D341Med (cell line): ENCODE data around the gene PCDHGB2.
"Not testable (repeated sequence)": the region's sequence is repeated elsewhere in the genome, so short reads cannot be mapped to it uniquely, and the experiment has no call there.

Experiments used
- DNase-seq: peaks from one replicate; pipeline ENCODE4 v3.0.0; 2012; ENCODE audit warnings: low spot score

Gene PCDHGB2

GRCh38 chr5:141349917-141350619 lies 9.7 kb upstream of the PCDHGB2 start, which contains the start of gene PCDHGB1:
Gene PCDHGB1 (plus strand): TSS chr5:141350099. CDS start chr5:141350261, 162 bp downstream.
- peak; percentile 72 for DNase-seq

GRCh38 chr5:141351591-141351990 lies 8.2 kb upstream of the PCDHGB2 start:
- DNase-seq = no peak

GRCh38 chr5:141354900-141355469 lies 4.8 kb upstream of the PCDHGB2 start, which contains the start of gene PCDHGA4:
Gene PCDHGA4 (plus strand): TSS chr5:141355021. CDS start chr5:141355108, 87 bp downstream.
- no peak for DNase-seq

GRCh38 chr5:141355641-141356040 lies 4.2 kb upstream of the PCDHGB2 start:
- DNase-seq = no peak

- no peak for DNase-seq
These were observed 3.7 kb upstream of the PCDHGB2 start for GRCh38 chr5:141356133-141356532.

GRCh38 chr5:141356950-141357349 lies 2.8 kb upstream of the PCDHGB2 start:
- DNase-seq = no peak

GRCh38 chr5:141360685-141361084 lies 891 bp downstream of the PCDHGB2 start:
- no peak for DNase-seq

- no peak for DNase-seq
These were observed 2.9 kb downstream of the PCDHGB2 start for GRCh38 chr5:141362719-141363118.

GRCh38 chr5:141363952-141364660 lies 4.3 kb downstream of the PCDHGB2 start, which contains the start of gene PCDHGA5:
Gene PCDHGA5 (plus strand): TSS chr5:141364162. CDS start chr5:141364331, 169 bp downstream.
- DNase-seq = no peak

GRCh38 chr5:141366016-141366896 lies 6.5 kb downstream of the PCDHGB2 start:
- no peak for DNase-seq

GRCh38 chr5:141369994-141370848 lies 10.4 kb downstream of the PCDHGB2 start, which contains the start of gene PCDHGB3:
Gene PCDHGB3 (plus strand): TSS chr5:141370242. CDS start chr5:141370395, 153 bp downstream.
- DNase-seq = no peak

GRCh38 chr5:141371572-141372475 lies 12.0 kb downstream of the PCDHGB2 start:
- DNase-seq = no peak

GRCh38 chr5:141373673-141374317 lies 14.0 kb downstream of the PCDHGB2 start, which contains the start of gene PCDHGA6:
Gene PCDHGA6 (plus strand): TSS chr5:141373891. CDS start chr5:141374084, 193 bp downstream.
- no peak for DNase-seq

- no peak for DNase-seq
These were observed 14.8 kb downstream of the PCDHGB2 start for GRCh38 chr5:141374627-141375026.

- DNase-seq = not testable (repeated sequence)
These were observed 15.8 kb downstream of the PCDHGB2 start for GRCh38 chr5:141375444-141376155.

- DNase-seq = no peak
These were observed 22.9 kb downstream of the PCDHGB2 start, which contains the start of gene PCDHGA7 for GRCh38 chr5:141382469-141383294. Gene PCDHGA7 (plus strand): TSS chr5:141382742. CDS start chr5:141382900, 158 bp downstream.

GRCh38 chr5:141383345-141383744 lies 23.6 kb downstream of the PCDHGB2 start:
- DNase-seq = no peak
